Measurements from ENCODE around the gene LSS. TPM values are rescaled to one million over a fixed set of nuclear protein-coding genes. Genes with fewer than 3 reads are reported as not detected.

Gene LSS
- 34.2 and 80.6 TPM in 2 replicates for total RNA-seq

- peak; percentile 85 for DNase-seq (ENCODE audit: low read depth)
Measured at GRCh38 chr21:46228345-46229051, at the start of gene LSS. LSS (minus strand) TSS chr21:46228774; CDS start chr21:46228745, 29 bp downstream.

GRCh38 chr21:46274797-46275390 is 46.3 kb upstream of the LSS start:
- DNase-seq (ENCODE audit: low read depth): no peak

GRCh38 chr21:46273341-46273740 is 44.8 kb upstream of the LSS start:
- DNase-seq (ENCODE audit: low read depth): no peak

- peak; percentile 97 for DNase-seq (ENCODE audit: low read depth)
Measured at GRCh38 chr21:46269466-46269865, 40.9 kb upstream of the LSS start.

- DNase-seq (ENCODE audit: low read depth): no peak
Measured at GRCh38 chr21:46268371-46268770, 39.8 kb upstream of the LSS start.

GRCh38 chr21:46266946-46267345 is 38.4 kb upstream of the LSS start:
- no peak for DNase-seq (ENCODE audit: low read depth)

- no peak for DNase-seq (ENCODE audit: low read depth)
Measured at GRCh38 chr21:46265736-46266525, 37.4 kb upstream of the LSS start.

- no peak for DNase-seq (ENCODE audit: low read depth)
Measured at GRCh38 chr21:46264690-46265144, 36.1 kb upstream of the LSS start.

- DNase-seq (ENCODE audit: low read depth): no peak
Measured at GRCh38 chr21:46264046-46264689, 35.6 kb upstream of the LSS start.

GRCh38 chr21:46256501-46256994 is 28.0 kb upstream of the LSS start:
- DNase-seq (ENCODE audit: low read depth): no peak

GRCh38 chr21:46255758-46256337 is 27.3 kb upstream of the LSS start:
- no peak for DNase-seq (ENCODE audit: low read depth)

GRCh38 chr21:46255166-46255565 is 26.6 kb upstream of the LSS start:
- DNase-seq (ENCODE audit: low read depth): no peak

- no peak for DNase-seq (ENCODE audit: low read depth)
Measured at GRCh38 chr21:46254208-46254975, 25.8 kb upstream of the LSS start.

GRCh38 chr21:46253610-46254124 is 25.1 kb upstream of the LSS start:
- DNase-seq (ENCODE audit: low read depth): no peak

- no peak for DNase-seq (ENCODE audit: low read depth)
Measured at GRCh38 chr21:46252840-46253239, 24.3 kb upstream of the LSS start.

GRCh38 chr21:46250146-46250725 is 21.7 kb upstream of the LSS start:
- DNase-seq (ENCODE audit: low read depth): no peak

- no peak for DNase-seq (ENCODE audit: low read depth)
Measured at GRCh38 chr21:46248827-46249226, 20.3 kb upstream of the LSS start.

GRCh38 chr21:46248422-46248782 is 19.8 kb upstream of the LSS start:
- no peak for DNase-seq (ENCODE audit: low read depth)

- no peak for DNase-seq (ENCODE audit: low read depth)
Measured at GRCh38 chr21:46247699-46248421, 19.3 kb upstream of the LSS start.

GRCh38 chr21:46246345-46246744 is 17.8 kb upstream of the LSS start:
- no peak for DNase-seq (ENCODE audit: low read depth)
